NAMALWA (cell line): ENCODE data around the gene CYP2D6.
"Not testable (repeated sequence)": the region's sequence is repeated elsewhere in the genome, so short reads cannot be mapped to it uniquely, and the experiment has no call there.

Experiments
- DNase-seq: peaks from one replicate; pipeline ENCODE4 v3.0.0-alpha.2; 2015; ENCODE audit warnings: low spot score

Gene CYP2D6

GRCh38 chr22:42134100-42135020 lies 3.8 kb upstream of the CYP2D6 start:
- DNase-seq, result no peak

- no peak for DNase-seq
Observed at GRCh38 chr22:42132457-42132856, 1.8 kb upstream of the CYP2D6 start.

DNA sequence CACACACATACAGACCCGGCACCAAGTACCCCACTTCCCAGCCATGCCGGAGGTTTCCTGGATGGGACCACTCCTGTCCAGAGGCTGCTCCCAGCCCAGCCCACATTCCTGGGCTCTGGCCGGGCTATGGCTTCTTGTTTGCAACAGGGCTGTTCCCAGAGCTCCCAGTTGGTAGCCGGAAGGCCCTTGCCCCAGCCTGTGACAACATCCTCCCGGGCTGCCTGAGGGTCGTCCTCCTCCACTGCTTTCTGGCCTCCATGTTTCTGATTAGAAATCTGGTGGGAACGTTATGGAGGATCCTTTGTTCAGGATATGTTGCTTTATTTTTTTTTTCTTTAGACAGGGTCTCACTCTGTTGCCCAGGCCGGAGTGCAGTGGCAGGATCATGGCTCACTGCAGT lies 952 bp upstream of the CYP2D6 start:
- no peak for DNase-seq

DNA sequence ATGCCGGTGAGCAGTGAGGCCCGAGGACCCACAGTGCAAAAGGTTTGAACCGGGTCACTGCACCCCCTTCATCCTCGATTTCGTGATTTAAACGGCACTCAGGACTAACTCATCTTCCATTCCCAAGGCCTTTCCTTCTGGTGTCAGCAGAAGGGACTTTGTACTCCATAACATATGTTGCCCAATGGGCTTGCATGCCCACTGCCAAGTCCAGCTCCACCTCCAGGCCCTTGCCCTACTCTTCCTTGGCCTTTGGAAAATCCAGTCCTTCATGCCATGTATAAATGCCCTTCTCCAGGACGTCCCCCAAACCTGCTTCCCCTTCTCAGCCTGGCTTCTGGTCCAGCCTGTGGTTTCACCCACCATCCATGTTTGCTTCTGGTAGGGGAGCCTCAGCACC lies 428 bp downstream of the CYP2D6 start:
- DNase-seq, result not testable (repeated sequence)

GRCh38 chr22:42128776-42129694 lies 1.6 kb downstream of the CYP2D6 start:
- not testable (repeated sequence) for DNase-seq

GRCh38 chr22:42128007-42128406 lies 2.6 kb downstream of the CYP2D6 start:
- not testable (repeated sequence) for DNase-seq

DNA sequence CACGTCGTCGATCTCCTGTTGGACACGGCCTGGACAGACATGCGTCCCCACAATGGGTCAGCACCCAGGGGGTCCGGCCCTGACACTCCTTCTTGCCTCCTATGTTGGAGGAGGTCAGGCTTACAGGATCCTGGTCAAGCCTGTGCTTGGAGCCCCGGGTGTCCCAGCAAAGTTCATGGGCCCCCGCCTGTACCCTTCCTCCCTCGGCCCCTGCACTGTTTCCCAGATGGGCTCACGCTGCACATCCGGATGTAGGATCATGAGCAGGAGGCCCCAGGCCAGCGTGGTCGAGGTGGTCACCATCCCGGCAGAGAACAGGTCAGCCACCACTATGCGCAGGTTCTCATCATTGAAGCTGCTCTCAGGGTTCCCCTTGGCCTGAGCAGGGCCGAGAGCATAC lies 3.0 kb downstream of the CYP2D6 start:
- no peak for DNase-seq

DNA sequence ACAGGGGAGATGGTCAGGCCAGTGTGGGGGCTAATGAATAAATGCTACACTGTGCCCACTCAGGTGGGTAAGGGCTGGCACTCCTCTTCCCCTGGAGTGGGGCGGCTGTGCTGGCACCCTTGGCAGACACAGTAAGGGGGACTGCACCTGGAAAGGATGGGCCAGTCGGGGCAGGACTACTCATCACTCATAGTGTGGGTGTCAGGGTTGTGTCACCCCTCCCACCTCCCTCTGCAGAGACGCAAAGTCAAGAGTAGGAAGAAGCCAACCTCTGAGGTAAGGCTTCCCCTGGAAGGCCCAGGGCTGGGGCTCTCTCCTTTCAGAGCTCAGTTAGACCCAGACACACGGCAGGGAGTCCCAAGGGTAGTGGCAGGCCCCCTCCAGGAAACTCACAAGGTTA lies 7.1 kb downstream of the CYP2D6 start:
- DNase-seq, result not testable (repeated sequence)

GRCh38 chr22:42120231-42121021 lies 10.2 kb downstream of the CYP2D6 start:
- not testable (repeated sequence) for DNase-seq

DNA sequence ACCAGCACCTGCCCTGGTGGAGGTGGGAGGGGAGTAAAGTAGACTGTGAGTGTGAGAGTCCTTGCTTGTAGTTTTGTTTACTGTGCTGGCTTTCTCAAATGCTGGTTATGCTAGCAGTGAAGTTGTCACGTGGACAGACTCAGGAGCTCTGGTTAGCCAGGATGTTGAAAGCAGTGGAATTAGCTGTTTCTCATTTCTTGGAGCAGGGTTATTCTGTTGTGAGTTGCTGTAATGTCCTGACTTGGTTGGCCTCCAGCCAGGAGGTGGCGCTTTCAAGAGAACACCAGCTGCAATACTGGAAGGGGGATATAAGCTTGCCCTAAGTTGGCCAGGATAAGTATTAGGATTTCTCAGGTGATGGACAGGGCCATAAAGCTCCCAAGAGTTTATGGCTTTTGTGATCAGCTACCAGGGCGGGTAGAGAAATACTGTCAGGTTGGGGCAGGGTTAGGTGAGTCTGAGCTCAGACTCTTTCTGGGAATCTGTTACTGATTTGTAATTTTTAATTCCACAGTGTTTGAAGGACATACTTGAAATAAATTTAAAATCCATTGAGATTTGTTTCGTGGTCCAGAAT lies 13.7 kb downstream of the CYP2D6 start:
- peak; percentile 33 for DNase-seq

GRCh38 chr22:42115420-42115830 lies 15.2 kb downstream of the CYP2D6 start:
- DNase-seq, result not testable (repeated sequence)

GRCh38 chr22:42114721-42115120 lies 15.9 kb downstream of the CYP2D6 start:
- DNase-seq, result peak; percentile 52

DNA sequence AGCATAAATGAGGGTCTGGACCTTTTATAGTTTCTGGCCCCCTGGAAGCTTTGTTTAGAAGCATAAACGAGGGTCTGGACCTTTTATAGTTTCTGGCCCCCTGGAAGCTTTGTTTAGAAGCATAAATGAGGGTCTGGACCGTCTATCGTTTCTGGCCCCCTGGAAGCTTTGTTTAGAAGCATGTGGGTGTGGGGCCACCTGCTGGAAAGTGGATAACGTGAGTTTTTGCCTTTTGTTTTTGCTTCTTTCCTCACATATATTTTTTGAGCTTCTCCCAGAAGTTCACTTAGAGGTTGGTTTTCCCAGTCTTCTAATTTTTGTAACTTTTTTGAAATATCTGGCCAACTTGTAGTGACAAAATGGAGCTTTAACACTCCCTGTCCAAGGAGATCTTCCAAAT lies 17.8 kb downstream of the CYP2D6 start:
- peak; percentile 41 for DNase-seq

GRCh38 chr22:42111798-42112197 lies 18.8 kb downstream of the CYP2D6 start:
- no peak for DNase-seq

- no peak for DNase-seq
Observed at GRCh38 chr22:42108848-42109247, 21.8 kb downstream of the CYP2D6 start.

- not testable (repeated sequence) for DNase-seq
Observed at GRCh38 chr22:42104332-42104860, 26.2 kb downstream of the CYP2D6 start.

- DNase-seq, result no peak
Observed at GRCh38 chr22:42101199-42101598, 29.4 kb downstream of the CYP2D6 start.

- DNase-seq, result no peak
Observed at GRCh38 chr22:42091455-42091782, 39.2 kb downstream of the CYP2D6 start.

DNA sequence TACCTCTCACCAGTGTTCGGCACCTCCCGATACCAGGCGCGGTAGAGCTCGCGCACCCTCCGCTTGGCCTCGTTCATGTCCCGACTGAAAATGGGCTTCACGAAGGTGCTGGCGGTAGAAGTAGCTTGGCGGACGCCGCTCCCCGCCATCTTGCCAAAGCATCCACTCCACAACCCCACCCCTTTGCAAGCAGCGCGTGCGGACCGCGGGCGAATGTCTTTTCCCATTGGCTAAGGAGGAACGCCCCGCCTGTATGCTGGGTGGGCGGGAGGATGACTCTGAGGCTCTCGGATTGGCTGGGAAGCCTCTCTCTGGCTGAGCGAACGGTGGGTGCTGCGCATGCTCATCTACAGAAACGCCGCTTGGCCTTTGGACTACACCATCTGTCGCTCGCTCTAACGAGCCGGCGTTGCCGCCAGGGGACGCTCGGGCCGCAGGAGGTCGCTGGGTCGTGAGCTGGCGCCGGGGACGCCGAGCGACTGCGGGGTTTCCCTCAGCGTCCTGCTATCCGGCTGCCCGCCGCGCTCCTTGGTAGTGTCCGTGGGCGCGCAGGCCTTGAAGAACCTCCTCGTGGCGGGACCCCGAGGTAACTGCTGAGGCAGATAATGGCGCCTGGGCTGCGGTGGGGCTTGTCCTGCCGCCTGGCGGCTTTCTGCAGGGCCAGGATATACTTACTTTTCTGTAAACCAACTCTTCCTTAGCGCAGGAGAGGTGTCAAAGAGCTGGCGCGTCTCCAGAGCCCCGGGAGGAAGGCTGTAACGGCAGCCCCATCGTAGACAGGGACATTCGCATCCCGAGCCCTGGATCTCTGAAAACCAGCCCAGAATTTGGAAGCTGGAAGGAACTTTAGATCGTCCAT lies 39.8 kb downstream of the CYP2D6 start, which contains the start of gene NDUFA6:
Gene NDUFA6 (minus strand): TSS at position 177 of the 859 bp plus-strand sequence. CDS start 28 bp downstream, at position 149.
- DNase-seq, result peak; percentile 99

DNA sequence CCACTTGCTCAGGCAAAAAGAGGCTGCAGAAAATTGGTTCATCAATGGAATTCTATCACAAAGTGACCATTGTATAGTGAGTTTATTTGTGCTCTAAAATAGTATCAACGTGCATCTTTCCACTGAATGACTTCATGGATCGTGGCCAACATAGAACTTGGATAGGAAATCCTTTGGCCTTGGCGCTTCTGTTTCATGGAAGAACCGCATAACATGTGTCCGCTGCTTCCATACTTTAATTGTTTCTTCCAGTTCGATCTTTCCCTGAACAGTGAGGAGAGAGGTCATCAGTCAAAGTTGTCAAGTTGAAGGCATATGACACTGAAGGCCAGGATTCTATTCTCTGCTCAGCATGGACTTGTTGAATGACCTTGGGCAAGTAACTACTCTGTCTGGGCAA lies 44.6 kb downstream of the CYP2D6 start:
- no peak for DNase-seq
